ENCODE data around the gene TGM2. TPM values are rescaled to one million over a fixed set of nuclear protein-coding genes. Genes with fewer than 3 reads are reported as not detected.

The TGM2 gene
- polyA plus RNA-seq, 1 donor (not counting 4 experiments of a cell fraction or from before 2014, with no cell fraction given), result 18.7 TPM

GRCh38 chr20:38079353-38079752 is 85.7 kb downstream of the TGM2 start:
- FAIRE-seq (no peak), DNase-seq (ENCODE audit: low read depth, low spot score) (no peak)
- Histone ChIP-seq H3K36me3 (ENCODE audit: control insufficient read depth in 2 of 2, extremely low read depth in 1 of 2, insufficient read depth in 2 of 2, low read length in 2 of 2) (peaks cover 8 to 14% of the 10 kb centered on the region in 2 experiments), H3K4me2 (ENCODE audit: control insufficient read depth, extremely low read depth, insufficient read depth, low read depth, low read length) (no peak overlapping the region), H3K9ac (ENCODE audit: control insufficient read depth, extremely low read depth, insufficient read depth, low read length) (no peak overlapping the region), H2AFZ (ENCODE audit: control insufficient read depth, low read length) (no peak overlapping the region), H3K9me3 (ENCODE audit: control insufficient read depth, low read depth, low read length) (no peaks in the 10 kb centered on the region), H3K79me2 (ENCODE audit: control insufficient read depth, insufficient read depth, low read length) (peaks cover 14% of the 10 kb centered on the region), H3K4me3 (ENCODE audit: control insufficient read depth in 2 of 3, extremely low read depth in 1 of 3, insufficient read depth in 2 of 3, low read depth in 1 of 3, low read length in 3 of 3) (no peak overlapping the region), H3K4me1 (ENCODE audit: control insufficient read depth, extremely low read depth, insufficient read depth, low read length) (no peaks in the 10 kb centered on the region), H3K27me3 (ENCODE audit: control insufficient read depth, extremely low read depth, insufficient read depth, low read length) (no peaks in the 10 kb centered on the region), H3K27ac (ENCODE audit: control insufficient read depth, insufficient read depth, low read length) (no peak overlapping the region), H3K9me1 (ENCODE audit: control insufficient read depth, extremely low read depth, insufficient read depth, low read length) (no peaks in the 10 kb centered on the region), H4K20me1 (ENCODE audit: control insufficient read depth, extremely low read depth, insufficient read depth, low read length) (no peaks in the 10 kb centered on the region)
- no peak for TF ChIP-seq CTCF (optimal IDR thresholded peaks at IDR 0.05 in 1 of 3, IDR thresholded peaks at IDR 0.05 in 1 of 3, conservative IDR thresholded peaks at IDR 0.05 in 1 of 3; ENCODE audit: extremely low read depth in 1 of 3, insufficient read depth in 2 of 3, low read length in 3 of 3)
- dilution Hi-C loops (cut with MboI; ENCODE audit: extremely low pct_ligation_motif_present, low sequenced_read_pairs), result no loop called here

- Histone ChIP-seq H3K4me2 (ENCODE audit: control insufficient read depth, extremely low read depth, insufficient read depth, low read depth, low read length) (no peak overlapping the region), H3K4me1 (ENCODE audit: control insufficient read depth, extremely low read depth, insufficient read depth, low read length) (no peaks in the 10 kb centered on the region), H3K9ac (ENCODE audit: control insufficient read depth, extremely low read depth, insufficient read depth, low read length) (no peak overlapping the region), H3K9me3 (ENCODE audit: control insufficient read depth, low read depth, low read length) (no peaks in the 10 kb centered on the region), H3K36me3 (ENCODE audit: control insufficient read depth in 2 of 2, extremely low read depth in 1 of 2, insufficient read depth in 2 of 2, low read length in 2 of 2) (peaks cover 8 to 12% of the 10 kb centered on the region in 2 experiments), H3K27ac (ENCODE audit: control insufficient read depth, insufficient read depth, low read length) (no peak overlapping the region), H3K9me1 (ENCODE audit: control insufficient read depth, extremely low read depth, insufficient read depth, low read length) (no peaks in the 10 kb centered on the region), H2AFZ (ENCODE audit: control insufficient read depth, low read length) (no peak overlapping the region), H3K4me3 (ENCODE audit: control insufficient read depth in 2 of 3, extremely low read depth in 1 of 3, insufficient read depth in 2 of 3, low read depth in 1 of 3, low read length in 3 of 3) (no peak overlapping the region), H3K27me3 (ENCODE audit: control insufficient read depth, extremely low read depth, insufficient read depth, low read length) (no peaks in the 10 kb centered on the region), H4K20me1 (ENCODE audit: control insufficient read depth, extremely low read depth, insufficient read depth, low read length) (peaks cover 5% of the 10 kb centered on the region), H3K79me2 (ENCODE audit: control insufficient read depth, insufficient read depth, low read length) (peaks cover 14% of the 10 kb centered on the region)
- dilution Hi-C loops (cut with MboI; ENCODE audit: extremely low pct_ligation_motif_present, low sequenced_read_pairs), result no loop called here
- FAIRE-seq (no peak), DNase-seq (ENCODE audit: low read depth, low spot score) (no peak)
- TF ChIP-seq EZH2 (IDR thresholded peaks at IDR 0.05; ENCODE audit: low read length) (no peak), CTCF (optimal IDR thresholded peaks at IDR 0.05 in 1 of 3, IDR thresholded peaks at IDR 0.05 in 1 of 3, conservative IDR thresholded peaks at IDR 0.05 in 1 of 3; ENCODE audit: extremely low read depth in 1 of 3, insufficient read depth in 2 of 3, low read length in 3 of 3) (no peak)
These were observed 87.0 kb downstream of the TGM2 start for GRCh38 chr20:38078084-38078483.

Small RNA genes within 50 kb of the gene (small RNA-seq; reads per million reads assigned to genes)
- gene RN7SL237P (ENCODE audit: insufficient read length in 3 of 3, low read depth in 3 of 3, low replicate concordance in 1 of 3), result 0 reads per million in 3 experiments

Other genes starting within 250 kb of the TGM2 start
- 10.3 to 16.7 TPM (median 13.5 TPM) in 3 replicates for gene TTI1, start 131.8 kb downstream of the TGM2 start, polyA plus RNA-seq
- gene RPRD1B, start 131.5 kb downstream of the TGM2 start, polyA plus RNA-seq, result 15.9 to 22.6 TPM (median 19.9 TPM) in 3 replicates
- gene KIAA1755, start 95.5 kb upstream of the TGM2 start, polyA plus RNA-seq, result 0.05 to 0.07 TPM in 2 of 3 replicates, not detected in the other
- gene BPI, start 138.9 kb upstream of the TGM2 start, polyA plus RNA-seq, result not detected in 3 replicates
- not detected in 3 replicates for gene LBP, start 181.2 kb upstream of the TGM2 start, polyA plus RNA-seq